ENCODE results near the gene ASIC3. TPM values are rescaled to one million over a fixed set of nuclear protein-coding genes. Genes with fewer than 3 reads are reported as not detected.

ASIC3 gene
- total RNA-seq, 1 experiment from 2014 or later: 13.6 TPM

DNA sequence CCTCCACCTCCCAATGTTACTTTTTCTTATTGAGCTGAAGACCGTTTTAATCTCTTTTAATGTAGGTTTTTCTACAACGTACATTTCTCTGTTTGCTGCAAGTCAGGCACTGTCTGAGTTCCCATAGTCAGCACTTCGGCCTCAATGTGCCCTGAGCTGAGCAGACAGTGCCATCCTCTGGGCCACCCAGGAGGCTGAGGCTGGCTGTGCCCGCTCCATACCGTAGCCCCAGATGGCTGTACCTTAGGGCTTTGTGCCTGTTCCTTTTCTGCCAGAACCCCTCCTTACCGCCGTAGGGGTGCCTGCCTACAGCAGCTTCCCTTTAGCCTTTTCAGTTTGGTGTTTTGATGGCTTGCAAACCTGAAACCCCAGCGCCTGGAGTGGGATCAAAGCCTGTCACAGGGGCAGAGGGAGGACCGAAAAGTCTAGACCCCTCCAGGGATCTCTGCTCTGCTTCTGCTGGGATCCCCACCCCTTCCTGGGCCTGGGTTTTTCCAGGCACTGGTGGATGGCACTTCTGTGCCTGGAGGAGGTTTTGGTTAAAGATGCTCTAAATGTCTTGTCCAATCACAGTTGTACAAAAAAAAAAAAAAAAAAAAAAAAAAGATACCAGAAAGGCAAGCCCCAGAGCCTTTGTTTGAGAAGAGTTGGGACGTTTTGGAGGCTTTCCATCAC lies 46.9 kb downstream of the ASIC3 start:
- no peaks in the 10 kb centered on the region for H3K27me3 Mint-ChIP-seq (ENCODE audit: unreplicated experiment)
- peaks cover 11% of the 10 kb centered on the region for H3K36me3 Mint-ChIP-seq (ENCODE audit: insufficient read depth, unreplicated experiment)
- CTCF ChIA-PET: interaction anchor here (0.6 kb wide), 1 partner anchor 194 kb away, joined by 3 read pairs; no protein-coding TSS in a partner anchor
- no peaks in the 10 kb centered on the region for H3K9me3 Mint-ChIP-seq (ENCODE audit: low read depth, unreplicated experiment)
- intact Hi-C loops (cut with micrococcal nuclease; ENCODE audit: unreplicated experiment): no loop called here
- H3K4me1 Mint-ChIP-seq (ENCODE audit: low read depth, unreplicated experiment): peaks cover 9% of the 10 kb centered on the region
- H3K27ac Mint-ChIP-seq (ENCODE audit: unreplicated experiment): no peak overlapping the region
- DNase-seq: no peak
- no peak overlapping the region for H3K4me3 Mint-ChIP-seq (ENCODE audit: low read depth, unreplicated experiment)
- TF ChIP-seq, protein P1, sequence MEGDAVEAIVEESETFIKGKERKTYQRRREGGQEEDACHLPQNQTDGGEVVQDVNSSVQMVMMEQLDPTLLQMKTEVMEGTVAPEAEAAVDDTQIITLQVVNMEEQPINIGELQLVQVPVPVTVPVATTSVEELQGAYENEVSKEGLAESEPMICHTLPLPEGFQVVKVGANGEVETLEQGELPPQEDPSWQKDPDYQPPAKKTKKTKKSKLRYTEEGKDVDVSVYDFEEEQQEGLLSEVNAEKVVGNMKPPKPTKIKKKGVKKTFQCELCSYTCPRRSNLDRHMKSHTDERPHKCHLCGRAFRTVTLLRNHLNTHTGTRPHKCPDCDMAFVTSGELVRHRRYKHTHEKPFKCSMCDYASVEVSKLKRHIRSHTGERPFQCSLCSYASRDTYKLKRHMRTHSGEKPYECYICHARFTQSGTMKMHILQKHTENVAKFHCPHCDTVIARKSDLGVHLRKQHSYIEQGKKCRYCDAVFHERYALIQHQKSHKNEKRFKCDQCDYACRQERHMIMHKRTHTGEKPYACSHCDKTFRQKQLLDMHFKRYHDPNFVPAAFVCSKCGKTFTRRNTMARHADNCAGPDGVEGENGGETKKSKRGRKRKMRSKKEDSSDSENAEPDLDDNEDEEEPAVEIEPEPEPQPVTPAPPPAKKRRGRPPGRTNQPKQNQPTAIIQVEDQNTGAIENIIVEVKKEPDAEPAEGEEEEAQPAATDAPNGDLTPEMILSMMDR (IDR thresholded peaks at IDR 0.05; ENCODE audit: unreplicated experiment): no peak
- no TSS peak for BruUV-seq (replicated peaks)

DNA sequence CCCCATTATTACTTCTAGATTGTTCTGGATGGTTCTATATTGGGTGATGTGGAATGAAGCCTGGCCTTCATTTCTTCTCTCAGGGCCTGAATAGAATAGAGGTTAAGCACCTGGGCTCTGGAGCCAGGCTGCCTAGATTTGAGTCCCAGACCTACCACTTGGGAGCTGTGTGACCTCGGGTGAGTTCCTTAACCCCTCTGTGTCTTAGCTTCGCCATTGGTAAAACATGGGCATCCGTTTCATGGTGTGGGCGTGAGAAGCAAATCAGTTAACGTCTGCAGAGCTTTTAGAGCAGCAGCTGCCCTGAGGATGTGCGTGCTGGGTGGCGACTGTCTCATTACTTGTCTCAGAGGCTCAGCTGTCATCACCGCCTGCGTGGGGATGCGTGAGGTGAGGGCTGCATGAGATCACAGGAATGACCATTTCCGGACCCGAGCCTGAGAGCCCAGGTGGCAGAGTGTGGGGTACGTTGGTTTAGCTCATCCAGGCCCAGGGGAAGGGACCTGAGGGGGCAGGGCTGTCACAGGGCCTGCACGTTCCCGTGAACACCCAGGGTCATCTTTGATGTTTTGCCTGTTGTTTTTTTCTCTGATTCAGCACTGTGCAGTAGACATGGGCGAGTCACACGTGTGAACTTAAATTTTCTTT lies 47.6 kb downstream of the ASIC3 start:
- Mint-ChIP-seq H3K27me3 (ENCODE audit: unreplicated experiment) (no peaks in the 10 kb centered on the region), H3K36me3 (ENCODE audit: insufficient read depth, unreplicated experiment) (peaks cover 13% of the 10 kb centered on the region), H3K4me3 (ENCODE audit: low read depth, unreplicated experiment) (no peak overlapping the region), H3K9me3 (ENCODE audit: low read depth, unreplicated experiment) (no peaks in the 10 kb centered on the region), H3K4me1 (ENCODE audit: low read depth, unreplicated experiment) (peaks cover 8% of the 10 kb centered on the region), H3K27ac (ENCODE audit: unreplicated experiment) (no peak overlapping the region)
- CTCF ChIA-PET: no interaction called here
- TF ChIP-seq, protein P1 (IDR thresholded peaks at IDR 0.05; ENCODE audit: unreplicated experiment): no peak
- no peak for DNase-seq
- intact Hi-C loops (cut with micrococcal nuclease; ENCODE audit: unreplicated experiment): no loop called here
- no TSS peak for BruUV-seq (replicated peaks)

DNA sequence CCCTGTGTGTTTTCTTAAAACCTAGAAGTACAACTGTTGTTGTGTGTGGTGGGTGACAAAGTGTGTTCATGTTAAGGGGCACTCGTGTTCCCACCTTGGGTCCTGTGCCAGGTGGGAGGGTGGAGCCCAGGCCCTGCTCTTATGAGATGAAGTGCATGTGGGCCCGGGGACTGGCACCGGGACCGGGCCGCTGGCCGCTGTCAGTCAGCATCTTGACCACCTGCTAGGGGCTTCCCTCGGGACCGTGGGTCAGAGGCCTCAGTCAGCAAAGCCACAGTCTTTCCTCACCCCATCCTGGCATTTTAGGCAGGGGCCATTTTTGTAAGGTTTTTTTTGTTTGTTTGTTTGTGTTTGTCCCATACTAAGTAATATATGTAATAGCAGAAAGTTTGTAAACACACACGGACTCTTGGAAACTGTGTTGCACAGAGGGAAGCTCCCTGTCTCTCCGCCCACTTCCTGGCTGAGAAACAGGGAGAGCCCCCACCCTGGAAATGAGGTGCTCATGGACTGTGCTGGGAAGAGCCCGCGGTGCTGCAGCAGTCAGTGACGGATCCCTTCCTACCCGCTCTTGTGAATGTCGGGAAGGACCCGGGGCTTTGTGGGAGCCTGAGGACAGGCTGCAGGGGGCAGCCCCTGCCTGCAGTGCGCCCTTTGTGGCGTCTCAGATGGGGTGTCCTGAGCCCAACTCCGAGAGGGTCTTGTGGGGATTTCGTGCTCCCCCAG lies 51.3 kb downstream of the ASIC3 start:
- Mint-ChIP-seq H3K27me3 (ENCODE audit: unreplicated experiment) (no peaks in the 10 kb centered on the region), H3K36me3 (ENCODE audit: insufficient read depth, unreplicated experiment) (peaks cover 17% of the 10 kb centered on the region), H3K27ac (ENCODE audit: unreplicated experiment) (no peak overlapping the region), H3K4me1 (ENCODE audit: low read depth, unreplicated experiment) (no peaks in the 10 kb centered on the region), H3K9me3 (ENCODE audit: low read depth, unreplicated experiment) (no peaks in the 10 kb centered on the region), H3K4me3 (ENCODE audit: low read depth, unreplicated experiment) (no peak overlapping the region)
- BruUV-seq (replicated peaks): no TSS peak
- no peak for DNase-seq
- TF ChIP-seq, protein P1 (IDR thresholded peaks at IDR 0.05; ENCODE audit: unreplicated experiment): no peak
- CTCF ChIA-PET: no interaction called here
- intact Hi-C loops (cut with micrococcal nuclease; ENCODE audit: unreplicated experiment): no loop called here

DNA sequence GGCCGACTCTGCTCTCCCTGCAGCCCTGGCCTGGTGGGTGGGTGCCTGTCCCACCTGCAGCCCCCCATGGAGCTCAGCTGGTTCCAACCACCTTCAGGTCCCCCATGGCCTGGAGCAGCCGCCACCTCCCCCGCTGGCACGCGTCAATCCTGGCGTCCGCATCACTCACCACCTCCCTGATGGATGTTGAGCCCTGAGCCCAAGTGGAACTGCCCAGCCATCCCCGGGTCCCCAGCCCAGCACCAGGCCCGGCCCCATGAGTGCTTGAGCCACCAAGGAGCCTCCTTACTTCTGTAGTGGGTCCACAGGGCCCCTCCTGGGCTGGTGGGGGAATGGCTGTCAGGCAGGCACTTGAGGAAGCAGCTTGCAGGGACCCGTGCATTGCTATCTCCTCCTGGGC lies 52.6 kb downstream of the ASIC3 start:
- DNase-seq: no peak
- CTCF ChIA-PET: no interaction called here
- Mint-ChIP-seq H3K4me3 (ENCODE audit: low read depth, unreplicated experiment) (no peak overlapping the region), H3K36me3 (ENCODE audit: insufficient read depth, unreplicated experiment) (peaks cover 17% of the 10 kb centered on the region), H3K9me3 (ENCODE audit: low read depth, unreplicated experiment) (no peaks in the 10 kb centered on the region), H3K4me1 (ENCODE audit: low read depth, unreplicated experiment) (no peaks in the 10 kb centered on the region), H3K27ac (ENCODE audit: unreplicated experiment) (no peak overlapping the region), H3K27me3 (ENCODE audit: unreplicated experiment) (no peaks in the 10 kb centered on the region)
- TF ChIP-seq, protein P1 (IDR thresholded peaks at IDR 0.05; ENCODE audit: unreplicated experiment): no peak
- no TSS peak for BruUV-seq (replicated peaks)
- intact Hi-C loops (cut with micrococcal nuclease; ENCODE audit: unreplicated experiment): no loop called here
